T-helper 1 cell (primary cell): ENCODE data around the gene CSMD2.

Source experiments
- DNase-seq, 5 donors: peaks; one replicate each; pipeline ENCODE4 v3.0.0-alpha.2; 2012 to 2020

CSMD2 gene

DNA sequence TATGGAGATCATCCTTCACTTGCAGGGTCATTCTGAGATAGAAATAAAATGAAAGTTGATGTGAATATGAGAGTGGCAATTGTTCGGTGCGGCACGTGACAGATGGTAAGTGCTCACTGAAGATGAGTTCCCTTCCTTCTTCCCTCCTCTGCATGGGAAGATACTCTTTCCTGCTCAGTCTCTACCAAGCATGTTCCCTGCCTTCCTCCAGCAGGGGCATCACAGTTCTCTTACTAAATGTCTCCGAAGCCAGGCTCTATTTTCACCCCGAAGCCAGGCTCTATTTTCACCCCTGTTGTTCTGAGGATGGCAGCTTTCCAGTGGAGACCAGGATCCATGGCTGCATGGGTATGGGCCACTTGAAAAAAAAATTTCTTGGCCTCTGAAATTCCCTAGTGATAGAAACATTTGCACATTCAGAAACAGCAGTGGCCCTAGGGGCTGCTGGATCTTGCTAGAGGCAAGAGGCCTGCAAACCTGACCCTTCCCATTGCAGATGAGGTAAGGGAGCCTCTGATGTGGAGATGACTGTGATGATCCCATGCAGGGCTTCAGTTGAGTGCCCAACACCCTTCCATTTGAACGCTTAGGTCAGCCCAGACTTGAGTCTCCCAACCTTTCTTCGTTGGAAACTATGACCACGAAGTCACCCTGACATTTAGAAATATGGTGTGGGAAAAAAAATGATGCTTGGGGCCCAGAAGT is 424.8 kb downstream of the CSMD2 start:
- DNase-seq: no peak

DNA sequence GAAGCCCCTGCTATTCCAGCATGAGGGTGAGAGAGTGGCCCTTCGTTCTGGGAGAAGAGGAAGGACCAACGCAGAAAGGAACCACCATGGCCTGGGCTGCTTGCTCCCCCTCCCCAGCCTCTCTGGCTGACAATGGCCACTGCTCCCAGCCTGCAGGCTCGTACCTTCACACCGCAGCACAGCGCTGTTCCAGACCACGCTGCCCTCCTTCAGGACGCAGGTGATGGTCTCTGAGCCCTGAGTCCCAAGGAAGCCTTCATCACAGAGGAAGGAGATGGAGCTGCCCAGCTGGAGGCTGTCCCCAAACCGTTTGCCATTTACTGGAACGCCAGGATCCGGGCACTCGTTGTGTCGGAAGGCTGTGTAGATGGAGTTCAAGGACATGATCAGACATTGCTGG is 426.1 kb downstream of the CSMD2 start:
- DNase-seq: no peak

DNA sequence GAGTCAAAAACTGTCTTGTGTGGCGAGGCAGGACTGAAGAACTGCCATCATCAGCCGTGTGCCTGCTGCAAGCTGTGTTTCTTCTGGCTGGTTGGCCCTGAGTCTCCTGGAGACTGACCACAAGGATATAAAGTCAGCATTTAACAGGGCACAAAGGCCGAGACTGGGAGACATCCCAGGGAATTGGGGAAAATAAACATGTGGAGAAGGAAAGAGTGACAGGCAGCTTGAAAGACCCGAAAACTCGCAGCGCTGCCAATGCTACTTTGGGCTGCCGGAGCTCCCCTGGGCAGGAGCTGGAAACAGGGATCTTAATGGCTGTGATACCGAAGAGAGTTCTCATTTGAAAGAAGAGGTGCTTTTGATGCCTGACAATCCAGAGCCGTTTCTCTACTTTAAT is 426.5 kb downstream of the CSMD2 start:
- no peak for DNase-seq

DNA sequence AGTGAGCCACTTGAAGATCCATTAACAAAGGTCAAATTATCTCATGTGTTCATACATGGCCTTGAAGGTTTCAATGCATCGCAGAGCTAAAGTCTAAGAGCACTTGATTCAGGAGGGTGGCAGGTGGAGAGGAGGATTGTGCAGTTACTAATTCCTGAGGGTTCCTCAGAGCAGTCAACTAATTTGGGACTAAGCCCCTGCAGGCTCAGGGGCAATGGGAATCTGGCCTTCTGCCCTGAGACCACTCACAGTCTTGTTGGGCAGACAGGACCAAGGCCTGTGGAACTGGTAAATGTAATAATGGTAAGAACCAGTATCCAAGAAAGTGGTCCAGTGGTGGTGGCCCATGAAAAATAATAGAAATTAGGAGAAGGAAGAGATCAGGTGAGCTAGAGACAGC is 428.5 kb downstream of the CSMD2 start:
- DNase-seq: no peak

DNA sequence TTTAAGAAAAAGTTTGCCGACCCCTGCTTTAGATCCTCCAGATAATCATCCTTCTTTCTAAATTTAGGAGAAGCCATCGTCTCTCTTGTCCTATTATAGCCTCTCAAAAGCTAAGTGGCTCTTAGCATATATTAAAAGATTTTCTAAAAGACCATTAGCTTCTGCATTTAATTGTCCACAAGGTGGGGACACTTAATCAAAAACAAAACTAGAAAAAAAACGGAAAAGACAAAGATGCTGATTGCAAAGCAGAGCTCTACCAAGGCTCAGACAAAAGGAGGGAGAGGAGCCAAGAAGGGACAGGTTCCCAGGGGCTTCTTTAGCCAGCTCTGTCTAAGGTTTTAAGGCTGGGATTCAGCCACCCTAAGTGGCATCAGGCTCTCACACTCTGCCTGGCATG is 429.4 kb downstream of the CSMD2 start:
- no peak for DNase-seq

GRCh38 chr1:33727310-33727709 is 437.7 kb downstream of the CSMD2 start:
- no peak for DNase-seq

- no peak for DNase-seq
These were observed 438.7 kb downstream of the CSMD2 start for GRCh38 chr1:33726274-33726804.

GRCh38 chr1:33725556-33726160 is 439.4 kb downstream of the CSMD2 start:
- no peak for DNase-seq

DNA sequence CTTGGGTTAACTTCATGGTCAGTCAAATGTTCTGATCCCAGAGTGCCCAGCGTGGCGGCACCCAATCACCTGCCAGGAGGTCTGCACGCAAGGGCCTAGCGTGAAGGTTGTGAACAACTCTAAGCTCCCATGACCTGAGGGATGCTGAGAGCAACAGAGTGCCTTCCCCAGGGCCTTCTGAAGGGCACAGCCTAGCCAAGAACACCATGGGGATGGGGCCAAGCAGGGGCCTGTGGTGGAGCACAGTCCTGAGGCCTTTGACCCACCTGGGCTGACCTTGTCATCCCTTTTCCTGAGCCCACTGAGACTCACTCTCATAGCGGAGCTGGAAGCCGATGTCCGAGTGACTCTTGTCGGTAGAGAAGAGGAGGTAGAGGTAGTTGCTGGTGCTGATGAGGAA is 440.0 kb downstream of the CSMD2 start:
- no peak for DNase-seq

- DNase-seq: no peak
These were observed 440.7 kb downstream of the CSMD2 start for GRCh38 chr1:33724348-33724747.

DNA sequence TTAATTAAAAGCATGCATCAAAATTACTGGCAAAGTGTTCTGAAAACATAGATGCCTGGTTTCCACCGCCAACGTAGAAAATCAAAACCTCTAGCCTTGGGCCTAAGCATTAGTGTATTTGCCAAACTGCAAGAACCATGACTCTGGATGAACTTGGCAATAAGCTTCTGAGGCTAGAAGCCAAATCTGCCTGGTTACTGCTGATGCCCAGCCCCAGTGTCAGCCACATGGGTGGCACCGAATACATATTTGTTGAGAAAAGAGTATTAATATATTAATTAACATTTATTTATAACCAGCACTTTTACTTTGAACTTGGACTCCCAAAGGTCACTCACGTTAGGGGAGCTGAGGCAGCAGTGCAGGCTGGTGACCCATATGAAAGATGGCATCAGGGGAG is 441.8 kb downstream of the CSMD2 start:
- DNase-seq: no peak

DNA sequence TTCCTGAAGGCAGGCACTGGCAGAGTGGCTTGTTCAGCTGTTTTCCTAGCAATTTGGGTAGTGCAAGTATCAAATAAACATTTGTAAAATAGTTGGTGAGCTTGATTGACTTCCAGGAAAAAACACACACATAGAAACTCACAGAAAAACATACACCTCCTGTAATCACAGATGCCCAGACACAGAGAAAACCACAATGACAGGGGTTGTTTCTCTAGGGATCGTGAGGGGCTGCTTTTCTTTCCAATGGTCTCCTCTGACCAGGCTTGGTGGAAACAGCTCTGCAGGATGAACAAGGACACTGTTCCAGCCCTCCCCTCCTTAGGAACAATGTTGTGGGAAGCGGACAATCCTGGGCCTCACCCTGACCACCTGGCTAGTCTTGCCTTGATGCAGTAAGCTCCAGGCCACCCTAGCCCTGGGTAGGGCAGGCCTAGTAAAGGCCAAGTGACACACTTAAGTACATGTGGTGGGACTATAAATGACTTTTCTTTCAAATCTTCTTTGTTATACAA is 443.7 kb downstream of the CSMD2 start:
- no peak for DNase-seq

DNA sequence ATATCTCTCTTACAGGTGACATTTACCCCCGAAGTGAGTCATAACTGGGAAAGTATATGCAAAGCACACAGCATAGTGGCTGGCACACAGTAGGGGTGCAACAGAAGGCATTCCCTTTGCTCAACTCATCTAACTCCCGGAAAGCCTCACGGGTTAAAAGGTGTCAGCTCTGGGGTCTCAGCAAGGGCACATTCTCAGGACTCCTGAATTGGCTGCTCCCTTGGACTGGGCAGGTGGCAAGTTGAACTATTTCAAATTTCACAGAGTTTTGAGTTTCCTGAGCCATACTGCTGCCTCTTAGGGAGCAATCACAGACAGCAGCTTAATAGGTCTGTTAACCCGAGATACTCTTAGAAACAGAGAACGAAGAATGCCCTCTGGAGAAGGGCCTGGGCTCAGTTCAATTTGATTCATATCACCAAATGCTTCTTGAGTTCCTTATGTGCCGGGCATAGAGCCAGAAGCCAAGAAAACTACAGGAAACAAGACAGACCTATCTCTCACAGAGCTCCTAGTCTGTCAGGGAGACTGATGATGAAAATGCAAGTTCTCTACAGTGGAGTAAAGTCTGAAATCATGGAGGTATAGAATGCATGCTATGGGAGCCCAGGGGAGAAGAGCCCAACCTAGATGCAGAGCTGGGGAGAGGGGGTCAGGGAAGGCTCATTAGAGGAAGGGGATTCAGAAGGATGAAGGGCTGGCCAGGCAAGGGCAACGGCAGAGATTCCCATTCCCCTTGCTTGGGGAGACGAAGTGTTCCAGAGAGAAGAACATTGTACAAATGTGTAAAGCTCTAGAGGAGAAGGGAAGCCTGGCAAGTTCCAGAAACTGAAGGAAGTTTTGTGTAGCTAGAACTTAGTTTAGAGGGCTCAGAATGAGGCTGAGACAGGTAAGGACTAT is 445.0 kb downstream of the CSMD2 start:
- no peak for DNase-seq

DNA sequence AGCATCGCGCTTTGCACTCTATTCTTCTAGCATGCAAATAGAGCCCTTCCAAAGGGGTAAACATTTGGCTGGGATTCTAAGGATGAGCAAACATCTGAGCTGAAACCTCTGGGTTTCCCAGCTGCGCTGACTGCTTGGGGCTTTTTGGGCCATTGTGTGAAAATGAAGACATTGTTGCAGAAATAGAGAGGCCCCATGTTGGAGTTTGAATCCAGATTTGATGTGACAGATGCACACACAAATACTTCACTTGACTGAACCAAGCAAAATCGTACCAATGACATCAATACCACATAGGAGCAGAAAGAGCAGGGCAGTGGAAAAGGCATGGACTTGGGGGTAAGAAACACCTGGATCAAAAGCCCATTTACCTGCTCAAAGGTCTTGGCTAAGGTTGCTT is 445.7 kb downstream of the CSMD2 start:
- no peak for DNase-seq

GRCh38 chr1:33718186-33718585 is 446.8 kb downstream of the CSMD2 start:
- DNase-seq: no peak

- DNase-seq: no peak
These were observed 447.9 kb downstream of the CSMD2 start for GRCh38 chr1:33716976-33717688.

DNA sequence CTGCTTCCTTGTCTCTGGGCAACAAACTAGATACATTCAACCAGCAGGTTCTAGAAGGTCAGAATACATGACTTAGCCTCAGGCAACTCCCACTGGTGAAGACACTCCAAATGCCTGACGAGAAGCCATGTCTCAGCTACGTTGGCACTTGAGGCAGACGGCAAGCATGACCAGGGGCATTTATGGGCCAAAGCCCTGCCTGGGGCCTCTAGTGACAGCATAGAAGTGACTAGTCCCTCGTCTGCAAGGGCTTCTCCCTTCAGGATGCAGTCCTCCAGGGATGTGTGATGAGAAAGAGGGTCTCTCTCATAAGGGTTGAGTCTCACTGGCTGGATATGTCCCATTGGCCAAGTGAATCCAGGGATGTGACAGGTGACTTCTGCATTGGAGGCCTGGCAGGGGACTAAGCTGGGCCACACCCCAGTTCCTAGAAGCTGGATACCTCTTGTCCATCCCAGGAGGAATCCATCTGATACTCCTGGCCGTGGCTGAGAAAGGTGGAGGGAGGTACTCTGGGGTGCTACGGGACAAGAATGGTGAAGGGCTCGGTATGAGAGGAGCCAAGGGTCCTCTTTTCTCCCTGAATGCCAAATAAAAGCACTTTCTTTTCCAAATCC is 449.7 kb downstream of the CSMD2 start:
- DNase-seq: no peak

GRCh38 chr1:33714421-33714820 is 450.6 kb downstream of the CSMD2 start:
- no peak for DNase-seq

GRCh38 chr1:33713058-33713877 is 451.8 kb downstream of the CSMD2 start:
- no peak for DNase-seq

GRCh38 chr1:33712186-33712585 is 452.8 kb downstream of the CSMD2 start:
- DNase-seq: no peak

- DNase-seq: no peak
These were observed 453.5 kb downstream of the CSMD2 start for GRCh38 chr1:33711511-33711910.
